Thymus (tissue), 11 donors: ENCODE measurements around the gene BEX3. TPM values are rescaled to one million over a fixed set of nuclear protein-coding genes. Genes with fewer than 3 reads are reported as not detected.

Source experiments
- DNase-seq, 9 donors: peaks; one replicate each; pipeline ENCODE4 v3.0.0-alpha.2; 2013; ENCODE audit warnings: low spot score in 9 of 9, low read depth in 6 of 9, missing footprints in 1 of 9
- H3K27ac ChIP-seq, 2 donors: one replicate each; pipeline ENCODE4 v1.5.1; 2013; ENCODE audit warnings: control low read depth in 1 of 2, low read depth in 1 of 2, low read length in 1 of 2, mild to moderate bottlenecking in 1 of 2, moderate library complexity in 1 of 2
- H3K27me3 ChIP-seq, 2 donors: one replicate each; pipeline ENCODE4 v1.5.1; 2013; ENCODE audit warnings: low read length in 1 of 2; ENCODE audit not compliant: control insufficient read depth in 2 of 2, insufficient read depth in 1 of 2
- H3K36me3 ChIP-seq, 2 donors: one replicate each; pipeline ENCODE4 v1.5.1; 2013; ENCODE audit warnings: low read length in 1 of 2, mild to moderate bottlenecking in 1 of 2, moderate library complexity in 1 of 2; ENCODE audit not compliant: control insufficient read depth in 2 of 2, insufficient read depth in 2 of 2
- H3K4me1 ChIP-seq, 2 donors: one replicate each; pipeline ENCODE4 v1.5.1; 2013; ENCODE audit warnings: low read length in 2 of 2; ENCODE audit not compliant: control insufficient read depth in 2 of 2, insufficient read depth in 2 of 2
- H3K4me3 ChIP-seq, 2 donors: one replicate each; pipeline ENCODE4 v1.5.1; 2013; ENCODE audit warnings: low read length in 2 of 2, control low read depth in 1 of 2, mild to moderate bottlenecking in 1 of 2
- H3K9me3 ChIP-seq, 2 donors: one replicate each; pipeline ENCODE4 v1.5.1; 2013; ENCODE audit warnings: low read length in 1 of 2, mild to moderate bottlenecking in 1 of 2; ENCODE audit not compliant: control insufficient read depth in 2 of 2, insufficient read depth in 1 of 2
- WGBS: extraction: QIAGEN DNeasy Blood & Tissue Kit; methylation state at CpG from one replicate; pipeline ENCODE4 v1.1.7; 2013; 5-methylcytosine and 5-hydroxymethylcytosine counted together
- polyA plus RNA-seq: library from polyadenylated mRNA; stranded (reverse); fragments of 200-250 nt; gene quantifications from one replicate; pipeline ENCODE4 v1.2.3, GENCODE V29; 2013
- total RNA-seq: library from RNA; stranded (reverse); fragments of 120-200 nt; gene quantifications from one replicate; pipeline ENCODE4 v1.2.4, GENCODE V29; 2013
- donor health status: healthy.

Gene BEX3
- total and polyA plus RNA-seq, 2 donors, result 126 to 218 TPM

GRCh38 chrX:103386332-103386731 lies 10.0 kb downstream of the BEX3 start:
- Histone ChIP-seq H3K27me3 (no peaks in the 10 kb centered on the region), H3K9me3 (no peaks in the 10 kb centered on the region)

GRCh38 chrX:103393487-103393886 lies 17.1 kb downstream of the BEX3 start:
- no peaks in the 10 kb centered on the region for H3K9me3 ChIP-seq
- no peak overlapping the region for H3K4me3 ChIP-seq
- H3K27me3 ChIP-seq, result no peaks in the 10 kb centered on the region
- 90% methylated on average over 3 of the region's 3 CpGs for WGBS
- no peaks in the 10 kb centered on the region for H3K4me1 ChIP-seq
- H3K36me3 ChIP-seq, result no peaks in the 10 kb centered on the region
- DNase-seq, result no peak
- no peak overlapping the region for H3K27ac ChIP-seq

More at GRCh38 chrX:103386332-103386731, 10.0 kb downstream of the BEX3 start:
- no peak for DNase-seq
- no peaks in the 10 kb centered on the region for H3K4me1 ChIP-seq
- WGBS, result 94% methylated on average over 2 of the region's 2 CpGs
- no peaks in the 10 kb centered on the region for H3K36me3 ChIP-seq
- no peak overlapping the region for H3K4me3 ChIP-seq
- no peak overlapping the region for H3K27ac ChIP-seq

- Histone ChIP-seq H3K4me1 (no peaks in the 10 kb centered on the region), H3K36me3 (no peaks in the 10 kb centered on the region), H3K9me3 (no peaks in the 10 kb centered on the region), H3K4me3 (no peak overlapping the region), H3K27ac (no peak overlapping the region), H3K27me3 (no peaks in the 10 kb centered on the region)
- WGBS, result 86% methylated on average over 5 of the region's 5 CpGs
- DNase-seq, result no peak
These were observed 19.8 kb downstream of the BEX3 start for GRCh38 chrX:103396186-103396585.

- no peaks in the 10 kb centered on the region for H3K9me3 ChIP-seq
- 94% methylated on average over 2 of the region's 2 CpGs for WGBS
- DNase-seq, result no peak
These were observed 20.3 kb downstream of the BEX3 start for GRCh38 chrX:103396660-103397059.

GRCh38 chrX:103397707-103398106 lies 21.4 kb downstream of the BEX3 start:
- H3K4me1 ChIP-seq, result no peaks in the 10 kb centered on the region

More at GRCh38 chrX:103396660-103397059, 20.3 kb downstream of the BEX3 start:
- no peaks in the 10 kb centered on the region for H3K36me3 ChIP-seq
- no peaks in the 10 kb centered on the region for H3K27me3 ChIP-seq
- H3K27ac ChIP-seq, result no peak overlapping the region
- H3K4me1 ChIP-seq, result no peaks in the 10 kb centered on the region
- no peak overlapping the region for H3K4me3 ChIP-seq

GRCh38 chrX:103398421-103398864 lies 22.1 kb downstream of the BEX3 start:
- no peak for DNase-seq
- WGBS, result 29% methylated on average over 1 of the region's 1 CpG

More at GRCh38 chrX:103397707-103398106, 21.4 kb downstream of the BEX3 start:
- Histone ChIP-seq H3K27me3 (no peaks in the 10 kb centered on the region), H3K4me3 (no peak overlapping the region), H3K9me3 (no peaks in the 10 kb centered on the region), H3K36me3 (no peaks in the 10 kb centered on the region), H3K27ac (no peak overlapping the region)
- no peak for DNase-seq
- WGBS, result 98% methylated on average over 4 of the region's 4 CpGs

GRCh38 chrX:103399744-103400143 lies 23.4 kb downstream of the BEX3 start:
- Histone ChIP-seq H3K4me1 (peaks cover 4% of the 10 kb centered on the region in 2 donors), H3K27ac (no peak overlapping the region), H3K27me3 (no peaks in the 10 kb centered on the region), H3K4me3 (no peak overlapping the region), H3K9me3 (no peaks in the 10 kb centered on the region), H3K36me3 (no peaks in the 10 kb centered on the region)
- no peak for DNase-seq
- WGBS, result 79% methylated on average over 1 of the region's 1 CpG

More at GRCh38 chrX:103398421-103398864, 22.1 kb downstream of the BEX3 start:
- H3K27ac ChIP-seq, result no peak overlapping the region
- no peaks in the 10 kb centered on the region for H3K4me1 ChIP-seq
- no peak overlapping the region for H3K4me3 ChIP-seq
- H3K27me3 ChIP-seq, result no peaks in the 10 kb centered on the region
- H3K9me3 ChIP-seq, result no peaks in the 10 kb centered on the region
- H3K36me3 ChIP-seq, result no peaks in the 10 kb centered on the region

GRCh38 chrX:103400931-103401330 lies 24.6 kb downstream of the BEX3 start:
- H3K36me3 ChIP-seq, result no peaks in the 10 kb centered on the region
- H3K4me3 ChIP-seq, result no peak overlapping the region
- H3K4me1 ChIP-seq, result peaks cover 7 to 10% of the 10 kb centered on the region in 2 donors
- H3K9me3 ChIP-seq, result no peaks in the 10 kb centered on the region
- whole genome bisulfite sequencing, result 86% methylated on average over 1 of the region's 1 CpG
- DNase-seq, result no peak
- no peak overlapping the region for H3K27ac ChIP-seq
- no peaks in the 10 kb centered on the region for H3K27me3 ChIP-seq

GRCh38 chrX:103404231-103405008 lies 28.1 kb downstream of the BEX3 start:
- H3K9me3 ChIP-seq, result no peaks in the 10 kb centered on the region
- H3K36me3 ChIP-seq, result no peaks in the 10 kb centered on the region
- H3K4me1 ChIP-seq, result peaks cover 7 to 12% of the 10 kb centered on the region in 2 donors
- H3K27ac ChIP-seq, result no peak overlapping the region
- peak in 3 of 9 donors; percentile 4 to 30 (median 28) for DNase-seq
- H3K27me3 ChIP-seq, result no peaks in the 10 kb centered on the region
- H3K4me3 ChIP-seq, result peak overlapping the region; percentile 0 to 32
- WGBS, result 4% methylated on average over 19 of the region's 19 CpGs
